Measurements from ENCODE around the gene HDAC4.

HDAC4 gene

GRCh38 chr2:239079671-239080294, 321.0 kb downstream of the HDAC4 start:
- no peak overlapping the region for H3K9ac ChIP-seq (ENCODE audit: low read length)
- no peak overlapping the region for H3K27ac ChIP-seq (ENCODE audit: low read depth, low read length)
- no peaks in the 10 kb centered on the region for H4K20me1 ChIP-seq (ENCODE audit: low read depth, low read length)
- TF ChIP-seq EZH2phosphoT487 (conservative IDR thresholded peaks at IDR 0.05; ENCODE audit: low read length) (no peak), CTCF (IDR thresholded peaks at IDR 0.05; ENCODE audit: insufficient read depth, low read length, poor library complexity, severe bottlenecking) (no peak)
- H3K9me2 ChIP-seq (replicated peaks; ENCODE audit: insufficient read depth, low read length) = no peaks in the 10 kb centered on the region
- H3K79me2 ChIP-seq (ENCODE audit: insufficient read depth, low read length) = no peaks in the 10 kb centered on the region
- H2AFZ ChIP-seq (ENCODE audit: low read depth, low read length, severe bottlenecking) = no peak overlapping the region
- H3K36me3 ChIP-seq (ENCODE audit: low read length) = no peaks in the 10 kb centered on the region
- H3K4me2 ChIP-seq (ENCODE audit: low read depth, low read length, poor library complexity, severe bottlenecking) = no peak overlapping the region
- H3F3A ChIP-seq (ENCODE audit: insufficient read depth) = no peaks in the 10 kb centered on the region
- H3K9me3 ChIP-seq (ENCODE audit: insufficient read depth, low read length) = no peaks in the 10 kb centered on the region
- no peak overlapping the region for H3K4me3 ChIP-seq (ENCODE audit: insufficient read depth, low read length, poor library complexity, severe bottlenecking)
- no peaks in the 10 kb centered on the region for H3K27me3 ChIP-seq (ENCODE audit: low read length)

GRCh38 chr2:239078128-239078924, 322.5 kb downstream of the HDAC4 start:
- Histone ChIP-seq H3K4me2 (ENCODE audit: low read depth, low read length, poor library complexity, severe bottlenecking) (no peak overlapping the region), H3K27ac (ENCODE audit: low read depth, low read length) (no peak overlapping the region), H3K27me3 (ENCODE audit: low read length) (no peaks in the 10 kb centered on the region), H2AFZ (ENCODE audit: low read depth, low read length, severe bottlenecking) (no peak overlapping the region), H3K9me2 (replicated peaks; ENCODE audit: insufficient read depth, low read length) (no peaks in the 10 kb centered on the region), H3K36me3 (ENCODE audit: low read length) (no peaks in the 10 kb centered on the region), H3K4me3 (ENCODE audit: insufficient read depth, low read length, poor library complexity, severe bottlenecking) (no peak overlapping the region), H3F3A (ENCODE audit: insufficient read depth) (no peaks in the 10 kb centered on the region), H3K9me3 (ENCODE audit: insufficient read depth, low read length) (no peaks in the 10 kb centered on the region), H4K20me1 (ENCODE audit: low read depth, low read length) (no peaks in the 10 kb centered on the region), H3K9ac (ENCODE audit: low read length) (no peak overlapping the region), H3K79me2 (ENCODE audit: insufficient read depth, low read length) (no peaks in the 10 kb centered on the region)
- no peak for TF ChIP-seq CTCF (IDR thresholded peaks at IDR 0.05; ENCODE audit: insufficient read depth, low read length, poor library complexity, severe bottlenecking)
- no peak for TF ChIP-seq EZH2phosphoT487 (conservative IDR thresholded peaks at IDR 0.05; ENCODE audit: low read length)

- Histone ChIP-seq H3K9me2 (replicated peaks; ENCODE audit: insufficient read depth, low read length) (no peaks in the 10 kb centered on the region), H3K9me3 (ENCODE audit: insufficient read depth, low read length) (no peaks in the 10 kb centered on the region), H3K27ac (ENCODE audit: low read depth, low read length) (no peak overlapping the region), H3K9ac (ENCODE audit: low read length) (no peak overlapping the region), H3F3A (ENCODE audit: insufficient read depth) (no peaks in the 10 kb centered on the region), H2AFZ (ENCODE audit: low read depth, low read length, severe bottlenecking) (no peak overlapping the region), H3K27me3 (ENCODE audit: low read length) (no peaks in the 10 kb centered on the region), H3K36me3 (ENCODE audit: low read length) (no peaks in the 10 kb centered on the region), H4K20me1 (ENCODE audit: low read depth, low read length) (no peaks in the 10 kb centered on the region), H3K4me3 (ENCODE audit: insufficient read depth, low read length, poor library complexity, severe bottlenecking) (no peak overlapping the region), H3K4me2 (ENCODE audit: low read depth, low read length, poor library complexity, severe bottlenecking) (no peak overlapping the region), H3K79me2 (ENCODE audit: insufficient read depth, low read length) (no peaks in the 10 kb centered on the region)
- TF ChIP-seq EZH2phosphoT487 (conservative IDR thresholded peaks at IDR 0.05; ENCODE audit: low read length) (no peak), CTCF (IDR thresholded peaks at IDR 0.05; ENCODE audit: insufficient read depth, low read length, poor library complexity, severe bottlenecking) (no peak)
These were observed 323.6 kb downstream of the HDAC4 start for GRCh38 chr2:239077260-239077659.
